Measurements from ENCODE around the gene ST3GAL2. TPM values are rescaled to one million over a fixed set of nuclear protein-coding genes. Genes with fewer than 3 reads are reported as not detected.
A peak's percentile ranks its signal among the peaks of the same experiment; 100 is the strongest.
"Not testable (repeated sequence)": the region's sequence is repeated elsewhere in the genome, so short reads cannot be mapped to it uniquely, and the experiment has no call there.

Gene ST3GAL2
- total RNA-seq, 1 donor from 2014 or later: 46.7 TPM

DNA sequence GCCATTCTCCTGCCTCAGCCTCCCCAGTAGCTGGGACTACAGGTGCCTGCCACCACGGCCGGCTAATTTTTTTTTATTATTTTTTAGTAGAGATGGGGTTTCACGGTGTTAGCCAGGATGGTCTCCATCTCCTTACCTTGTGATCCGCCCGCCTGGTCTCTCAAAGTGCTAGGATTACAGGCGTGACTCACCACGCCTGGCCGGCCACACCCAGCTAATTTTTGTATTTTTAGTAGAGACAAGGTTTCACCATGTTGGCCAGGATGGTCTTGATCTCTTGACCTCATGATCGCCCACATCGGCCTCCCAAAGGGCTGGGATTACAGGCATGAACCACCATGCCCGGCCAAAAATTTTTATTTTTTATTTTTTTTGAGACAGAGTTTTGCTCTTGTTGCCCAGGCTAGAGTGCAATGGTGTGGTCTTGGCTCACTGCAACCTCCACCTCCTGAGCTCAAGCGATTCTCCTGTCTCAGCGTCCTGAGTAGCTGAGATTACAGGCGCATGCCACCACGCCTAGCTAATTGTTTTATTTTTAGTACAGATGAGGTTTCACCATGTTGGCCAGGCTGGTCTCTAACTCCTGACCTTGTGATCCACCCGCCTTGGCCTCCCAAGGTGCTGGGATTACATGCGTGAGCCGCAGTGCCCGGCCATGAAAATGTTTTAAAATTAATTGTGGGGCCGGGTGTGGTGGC, 52.5 kb downstream of the ST3GAL2 start:
- DNase-seq (ENCODE audit: low read depth): not testable (repeated sequence)

DNA sequence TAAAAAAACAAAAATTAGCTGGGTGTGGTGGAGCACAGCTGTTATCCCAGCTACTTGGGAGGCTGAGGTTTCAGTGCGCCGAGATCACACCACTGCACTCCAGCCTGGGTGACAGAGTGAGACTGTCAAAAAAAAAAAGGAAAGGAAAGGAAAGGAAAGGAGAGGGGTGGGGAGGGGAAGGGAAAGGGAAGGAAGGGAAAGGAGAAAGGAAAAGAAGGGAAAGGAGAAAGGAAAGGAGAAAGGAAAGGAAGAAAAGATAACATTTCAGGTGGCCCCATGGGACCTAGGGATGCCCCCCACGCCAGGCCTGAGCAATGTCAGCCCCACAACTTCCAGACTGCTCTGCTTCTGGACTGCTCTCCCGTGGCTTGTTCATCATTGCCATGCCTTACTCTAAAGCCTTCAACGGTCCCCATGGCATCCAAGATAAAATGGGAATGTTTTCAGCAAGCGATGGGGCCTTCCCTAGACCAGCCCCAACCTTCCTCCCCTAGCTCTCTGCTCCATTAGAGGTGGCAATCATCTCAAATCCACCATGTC, 55.4 kb downstream of the ST3GAL2 start:
- DNase-seq (ENCODE audit: low read depth): no peak

- no peak for DNase-seq (ENCODE audit: low read depth)
Measured at GRCh38 chr16:70381604-70382342, 57.1 kb downstream of the ST3GAL2 start.

DNA sequence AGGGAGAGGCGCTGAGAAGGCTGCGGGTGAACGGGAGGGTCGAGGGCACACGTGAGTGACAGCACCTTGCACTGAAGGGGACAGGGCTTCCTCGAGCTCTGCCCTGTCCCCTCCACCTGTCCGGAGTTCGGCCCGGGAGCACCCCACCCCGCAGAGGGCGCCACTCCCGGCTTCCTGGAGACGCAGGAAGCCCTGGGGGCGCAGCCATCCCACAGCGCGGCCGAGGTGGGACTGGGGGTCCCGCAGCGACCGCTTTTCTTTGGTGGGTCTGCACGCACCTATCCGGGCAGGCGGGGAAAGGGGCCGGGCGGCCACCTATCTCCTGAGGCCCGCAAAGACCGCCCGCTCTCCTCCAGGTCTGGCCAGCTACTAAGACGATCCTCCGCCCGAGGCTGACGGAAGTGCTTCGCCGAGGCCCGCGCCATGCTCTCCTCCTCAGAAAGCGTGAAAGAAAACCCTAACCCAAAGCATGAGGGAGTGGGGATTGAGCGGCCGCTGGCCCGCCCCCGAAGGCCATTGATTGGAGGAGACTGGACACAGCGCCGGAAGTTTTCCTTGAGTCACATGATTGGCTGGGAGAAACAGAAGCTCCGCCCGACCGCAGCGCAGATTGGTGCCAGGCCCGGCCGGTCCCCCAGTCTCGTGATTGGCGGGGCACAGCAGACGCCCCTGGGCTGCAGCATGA, 57.8 kb downstream of the ST3GAL2 start:
- peak; percentile 94 for DNase-seq (ENCODE audit: low read depth)

DNA sequence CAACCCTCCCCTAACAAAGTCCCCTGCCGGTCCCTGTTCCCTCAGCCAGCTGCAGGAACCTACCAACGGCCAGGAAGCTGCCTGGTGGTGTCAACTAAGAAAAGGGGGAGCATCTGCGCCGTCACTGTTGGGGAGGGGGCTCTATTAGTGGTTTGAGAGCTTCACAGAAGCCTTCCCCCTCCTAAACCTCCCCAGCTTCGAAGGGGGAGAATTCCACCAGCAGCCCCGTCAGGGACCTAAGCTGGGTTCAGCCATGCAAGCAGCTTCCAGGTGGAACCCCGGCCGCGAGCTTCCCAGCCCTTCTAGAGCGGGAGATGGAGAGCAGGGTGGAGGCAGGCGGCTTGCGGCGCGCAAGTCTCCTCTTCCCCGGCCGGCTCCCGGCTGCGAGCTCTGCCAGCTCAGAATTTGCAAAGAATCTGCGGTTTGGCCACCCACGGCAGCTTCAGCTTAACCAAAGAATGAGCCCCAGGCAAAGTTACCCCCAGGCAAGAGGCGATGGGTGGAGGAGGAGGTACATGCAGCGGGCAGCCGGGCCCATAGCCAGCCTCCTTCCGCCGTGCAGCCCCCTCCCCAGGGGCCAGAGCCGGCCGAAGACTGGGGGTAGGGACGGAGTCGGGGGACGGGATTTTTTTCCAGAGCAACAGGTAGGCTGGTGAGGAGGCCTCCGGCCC, 58.5 kb downstream of the ST3GAL2 start:
- DNase-seq (ENCODE audit: low read depth): peak; percentile 82

GRCh38 chr16:70378869-70379493, 59.9 kb downstream of the ST3GAL2 start:
- DNase-seq (ENCODE audit: low read depth): no peak

DNA sequence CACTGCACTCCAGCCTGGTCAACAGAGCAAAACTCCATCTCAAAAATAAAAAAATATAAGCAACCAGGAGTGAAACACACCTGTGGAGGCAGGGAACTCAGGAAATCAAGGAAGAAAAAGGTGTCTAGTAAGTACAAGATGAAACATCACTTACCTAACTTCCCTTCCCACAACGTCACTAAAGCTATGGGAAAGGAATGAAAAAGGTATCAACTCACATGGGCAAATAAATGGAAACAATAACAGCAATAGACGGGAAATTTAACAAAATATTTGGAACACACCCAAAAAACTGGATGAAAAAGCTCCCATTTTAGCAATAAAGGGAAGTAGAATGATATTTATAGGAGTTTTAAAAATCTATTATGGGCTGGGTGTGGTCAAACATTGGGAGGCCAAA, 61.1 kb downstream of the ST3GAL2 start:
- no peak for DNase-seq (ENCODE audit: low read depth)

DNA sequence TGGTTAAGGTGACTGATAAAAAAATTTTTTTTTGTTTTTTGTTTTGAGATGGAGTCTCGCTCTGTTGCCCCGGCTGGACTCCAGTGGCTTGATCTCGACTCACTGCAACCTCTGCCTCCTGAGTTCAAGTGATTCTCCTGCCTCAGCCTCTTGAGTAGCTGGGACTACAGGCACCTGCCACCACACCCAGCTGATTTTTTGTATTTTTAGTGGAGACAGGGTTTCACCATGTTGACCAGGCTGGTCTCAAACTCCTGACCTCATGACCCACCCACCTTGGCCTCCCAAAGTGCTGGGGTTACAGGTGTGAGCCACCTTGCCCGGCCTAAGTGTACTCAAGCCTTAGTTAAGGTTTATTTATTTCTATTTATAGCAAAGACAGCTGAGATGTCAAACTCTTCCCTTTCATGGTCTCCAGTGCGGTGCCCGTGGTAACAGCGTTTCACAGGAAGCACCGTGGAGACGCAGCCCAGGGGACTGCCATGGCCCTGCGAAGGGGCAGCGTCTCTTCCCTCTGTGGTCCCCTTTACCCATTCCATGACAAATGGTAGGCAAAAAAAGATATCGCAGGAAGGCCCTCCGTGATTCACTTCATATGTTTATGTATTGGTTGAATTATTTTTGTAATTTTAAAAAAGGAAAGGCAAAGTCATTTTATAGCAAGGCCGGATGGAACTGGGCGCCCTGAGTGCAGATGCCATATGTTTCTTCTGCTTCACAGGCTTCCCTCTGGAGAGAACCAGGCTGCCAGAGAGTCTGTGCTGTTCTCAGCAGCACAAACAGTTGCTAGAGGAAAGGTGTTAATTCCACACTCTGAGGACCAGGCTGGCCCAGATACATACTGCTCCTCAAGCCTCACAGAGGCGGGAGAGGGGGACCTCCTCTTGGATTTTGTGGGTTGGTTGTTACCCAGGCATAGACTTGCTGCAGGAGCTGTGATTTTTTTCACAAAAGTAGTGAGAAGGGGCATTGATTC, 63.0 kb downstream of the ST3GAL2 start:
- DNase-seq (ENCODE audit: low read depth): no peak

DNA sequence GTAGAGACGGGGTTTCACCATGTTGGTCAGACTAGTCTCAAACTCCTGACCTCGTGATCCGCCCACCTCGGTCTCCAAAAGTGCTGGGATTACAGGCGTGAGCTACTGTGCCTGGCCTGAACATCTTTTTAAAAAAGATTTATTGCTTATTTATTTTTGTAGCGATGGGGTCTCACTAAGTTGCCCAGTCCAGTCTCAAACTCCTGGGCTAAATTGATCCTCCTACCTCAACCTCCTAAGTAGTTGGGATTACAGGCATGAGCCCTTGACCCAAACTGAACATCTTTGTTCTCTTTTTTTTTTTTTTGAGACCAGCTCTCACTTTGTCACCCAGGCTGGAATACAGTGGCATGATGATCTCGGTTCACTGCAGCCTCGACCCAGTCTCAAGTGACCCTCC, 64.7 kb downstream of the ST3GAL2 start:
- DNase-seq (ENCODE audit: low read depth): no peak

- DNase-seq (ENCODE audit: low read depth): no peak
Measured at GRCh38 chr16:70372921-70373728, 65.8 kb downstream of the ST3GAL2 start.

GRCh38 chr16:70370924-70371323, 68.0 kb downstream of the ST3GAL2 start:
- DNase-seq (ENCODE audit: low read depth): no peak

GRCh38 chr16:70370145-70370544, 68.8 kb downstream of the ST3GAL2 start:
- DNase-seq (ENCODE audit: low read depth): not testable (repeated sequence)

DNA sequence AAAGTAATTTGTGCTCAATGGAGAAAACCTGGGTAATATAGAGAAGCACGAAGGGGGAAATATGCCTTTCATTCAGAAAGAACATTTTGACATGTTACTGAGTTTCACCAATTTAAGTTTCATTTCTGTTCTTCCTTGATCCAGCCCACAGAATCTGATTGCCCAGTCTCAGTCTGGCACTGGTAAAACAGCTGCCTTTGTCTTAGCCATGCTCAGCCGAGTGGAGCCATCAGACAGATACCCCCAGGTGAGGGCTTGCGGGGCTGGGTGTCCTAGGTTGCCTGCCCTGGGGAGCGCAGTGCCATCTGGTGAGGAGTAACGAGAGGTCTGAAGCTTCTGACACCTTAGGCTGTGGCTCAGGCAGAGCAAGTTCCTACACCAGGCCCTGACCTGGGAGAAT, 74.5 kb downstream of the ST3GAL2 start:
- no peak for DNase-seq (ENCODE audit: low read depth)

GRCh38 chr16:70359552-70359951, 79.3 kb downstream of the ST3GAL2 start:
- no peak for DNase-seq (ENCODE audit: low read depth)

- DNase-seq (ENCODE audit: low read depth): peak; percentile 9
Measured at GRCh38 chr16:70349783-70350182, 89.1 kb downstream of the ST3GAL2 start.

DNA sequence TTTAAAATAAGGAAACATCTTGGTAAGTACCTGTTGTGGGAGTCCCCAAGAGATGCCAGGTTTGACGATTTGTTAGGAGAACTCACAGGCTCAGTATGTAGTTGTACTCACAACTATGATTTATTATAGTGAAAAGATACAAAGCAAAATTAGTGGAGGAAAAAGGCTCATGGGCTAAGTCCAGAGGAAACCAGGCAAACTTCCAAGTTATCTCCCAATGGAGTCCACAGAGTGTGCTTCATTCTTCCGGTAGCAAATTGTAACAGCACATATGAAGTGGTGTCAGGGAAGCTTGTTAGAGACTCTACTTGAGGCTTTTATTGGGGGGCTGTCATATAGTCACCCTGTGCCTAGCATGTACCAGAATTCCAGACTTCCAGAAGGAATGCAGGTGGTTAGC, 89.9 kb downstream of the ST3GAL2 start:
- DNase-seq (ENCODE audit: low read depth): no peak

DNA sequence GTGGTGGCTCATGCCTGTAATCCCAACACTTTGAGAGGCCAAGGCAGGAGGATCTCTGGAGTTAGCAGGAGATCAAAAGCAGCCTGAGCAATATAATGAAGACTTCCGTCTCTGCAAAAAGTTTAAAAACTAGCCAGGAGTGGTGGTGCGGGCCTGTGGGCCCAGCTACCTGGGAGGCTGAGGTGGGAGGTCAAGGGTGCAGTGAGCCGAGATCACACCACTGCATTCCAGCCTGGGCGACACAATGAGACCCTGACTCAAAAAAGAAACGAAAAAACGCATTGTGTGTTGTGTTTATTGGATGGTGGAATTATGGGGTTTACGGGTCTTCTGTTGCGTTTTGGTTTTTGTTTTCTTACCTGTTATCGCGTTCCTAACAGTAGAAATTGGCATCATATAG, 93.1 kb downstream of the ST3GAL2 start:
- no peak for DNase-seq (ENCODE audit: low read depth)

DNA sequence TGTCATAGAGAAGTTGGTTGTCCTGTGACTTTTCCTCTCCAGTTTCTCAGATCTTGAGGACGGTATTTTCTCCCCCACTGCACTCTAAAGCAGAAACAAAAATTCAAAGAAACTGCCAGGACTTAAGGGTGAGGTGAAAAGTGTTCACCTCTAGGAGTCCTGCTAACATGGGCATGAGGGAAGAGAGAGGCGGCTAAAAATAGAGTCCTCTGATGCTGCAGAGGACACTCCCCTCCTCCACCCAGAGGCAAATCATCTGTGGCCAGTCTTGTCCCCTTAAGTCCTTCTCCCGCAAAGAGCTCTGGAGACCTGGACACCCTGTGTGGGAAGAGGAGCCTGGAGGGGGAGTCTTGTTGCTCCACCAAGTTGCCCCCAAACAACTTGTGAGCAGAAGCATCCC, 96.9 kb downstream of the ST3GAL2 start:
- no peak for DNase-seq (ENCODE audit: low read depth)

GRCh38 chr16:70341600-70341999, 97.3 kb downstream of the ST3GAL2 start:
- DNase-seq (ENCODE audit: low read depth): no peak

Measured in renal cortical epithelial cell (primary cell).